GM12875 (cell line): Measurements from ENCODE around the gene WDFY3.

ENCODE experiments used
- H3K4me3 ChIP-seq: one replicate; pipeline ENCODE4 v1.5.1; 2011; ENCODE audit warnings: low read depth, low read length, control low read depth
- TF ChIP-seq, protein P1 (sequence below): IDR thresholded peaks from 2 replicates; pipeline ENCODE4 v1.5.1; 2011; ENCODE audit warnings: low read depth, mild to moderate bottlenecking, control low read depth, inconsistent platforms, low read length, moderate library complexity, borderline replicate concordance; ENCODE audit not compliant: insufficient read depth

Gene WDFY3

DNA sequence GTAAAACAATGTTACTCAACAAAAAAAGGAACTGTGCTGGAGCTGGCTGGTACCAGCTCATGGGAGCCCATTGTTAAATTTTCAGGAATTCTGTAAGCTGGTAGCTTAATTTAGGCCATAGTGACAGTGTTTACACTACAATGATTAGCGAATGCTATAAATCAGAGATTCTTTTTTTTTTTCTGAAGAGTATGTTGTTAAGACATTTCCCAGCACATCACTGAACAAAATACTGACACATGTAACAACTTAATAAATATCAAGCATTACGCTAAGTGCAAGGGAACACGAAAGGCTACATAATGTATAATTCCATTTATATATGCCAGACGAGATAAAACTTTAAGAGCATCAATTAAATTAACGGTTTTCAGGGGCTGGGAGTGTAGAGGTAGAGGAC, 4.4 kb downstream of the WDFY3 start:
- no peak overlapping the region for H3K4me3 ChIP-seq

DNA sequence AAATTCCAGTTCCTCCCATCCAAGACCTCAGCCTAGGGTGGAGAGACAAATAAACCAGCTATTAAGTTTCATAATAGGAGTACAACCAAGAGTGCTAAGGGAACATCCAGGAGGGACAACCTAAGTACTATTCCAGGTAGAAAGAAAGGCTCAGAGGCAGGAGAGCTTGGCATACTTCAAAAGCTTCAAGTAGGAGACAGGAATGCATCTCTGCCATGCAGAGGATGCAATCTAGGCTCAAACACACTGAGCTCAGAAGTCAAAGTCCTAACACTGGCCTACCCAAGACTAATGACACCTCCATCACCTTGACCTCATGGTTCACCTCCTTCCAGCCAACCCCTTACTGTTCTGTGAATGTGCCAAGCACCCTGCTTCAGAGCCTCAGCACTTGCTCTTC, 8.1 kb downstream of the WDFY3 start:
- TF ChIP-seq, protein P1, sequence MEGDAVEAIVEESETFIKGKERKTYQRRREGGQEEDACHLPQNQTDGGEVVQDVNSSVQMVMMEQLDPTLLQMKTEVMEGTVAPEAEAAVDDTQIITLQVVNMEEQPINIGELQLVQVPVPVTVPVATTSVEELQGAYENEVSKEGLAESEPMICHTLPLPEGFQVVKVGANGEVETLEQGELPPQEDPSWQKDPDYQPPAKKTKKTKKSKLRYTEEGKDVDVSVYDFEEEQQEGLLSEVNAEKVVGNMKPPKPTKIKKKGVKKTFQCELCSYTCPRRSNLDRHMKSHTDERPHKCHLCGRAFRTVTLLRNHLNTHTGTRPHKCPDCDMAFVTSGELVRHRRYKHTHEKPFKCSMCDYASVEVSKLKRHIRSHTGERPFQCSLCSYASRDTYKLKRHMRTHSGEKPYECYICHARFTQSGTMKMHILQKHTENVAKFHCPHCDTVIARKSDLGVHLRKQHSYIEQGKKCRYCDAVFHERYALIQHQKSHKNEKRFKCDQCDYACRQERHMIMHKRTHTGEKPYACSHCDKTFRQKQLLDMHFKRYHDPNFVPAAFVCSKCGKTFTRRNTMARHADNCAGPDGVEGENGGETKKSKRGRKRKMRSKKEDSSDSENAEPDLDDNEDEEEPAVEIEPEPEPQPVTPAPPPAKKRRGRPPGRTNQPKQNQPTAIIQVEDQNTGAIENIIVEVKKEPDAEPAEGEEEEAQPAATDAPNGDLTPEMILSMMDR = no peak
- H3K4me3 ChIP-seq = no peak overlapping the region

More for the DNA sequence above, 4.4 kb downstream of the WDFY3 start:
- TF ChIP-seq, protein P1 = no peak

DNA sequence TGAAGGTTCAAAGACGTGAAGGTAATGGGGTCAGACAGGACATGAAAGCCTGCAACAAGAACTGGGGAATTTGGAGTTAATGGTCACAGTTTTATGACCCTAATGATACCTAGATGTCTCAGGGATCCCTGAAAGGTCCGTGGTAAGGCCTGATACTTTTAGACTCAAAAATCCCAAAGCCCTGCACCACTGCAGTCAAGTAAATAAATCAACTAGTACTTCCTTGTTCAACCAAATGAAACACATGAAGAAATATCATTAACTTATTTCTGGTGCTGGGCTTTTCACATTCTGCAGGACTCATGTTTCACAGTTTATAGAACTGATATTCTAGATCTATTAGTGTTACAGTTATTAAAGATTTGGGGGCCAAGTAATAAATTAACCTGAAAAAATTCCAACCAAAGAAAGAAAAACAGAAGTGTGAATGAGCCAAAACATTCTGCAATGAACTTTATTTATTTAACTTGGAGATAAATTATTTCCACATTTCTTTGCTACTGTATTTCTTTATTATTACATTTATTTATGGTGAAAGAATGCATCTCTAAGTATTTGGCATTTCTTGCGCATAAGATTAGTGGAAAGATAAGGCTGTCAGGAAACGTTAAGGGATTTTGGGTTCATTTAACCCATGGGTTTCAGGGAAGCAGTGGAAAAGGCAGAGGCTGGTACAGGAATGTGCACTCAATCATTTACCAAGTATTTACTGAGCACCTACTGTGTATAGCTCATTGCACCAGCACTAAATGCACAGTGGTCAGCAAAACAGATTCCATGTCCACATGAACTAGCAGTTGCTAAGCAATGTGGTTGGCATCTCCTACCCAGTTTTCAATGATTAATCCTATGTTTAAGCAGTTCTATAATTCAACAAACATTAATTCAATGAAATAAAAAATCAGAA, 8.7 kb downstream of the WDFY3 start:
- TF ChIP-seq, protein P1 = no peak
- no peak overlapping the region for H3K4me3 ChIP-seq

DNA sequence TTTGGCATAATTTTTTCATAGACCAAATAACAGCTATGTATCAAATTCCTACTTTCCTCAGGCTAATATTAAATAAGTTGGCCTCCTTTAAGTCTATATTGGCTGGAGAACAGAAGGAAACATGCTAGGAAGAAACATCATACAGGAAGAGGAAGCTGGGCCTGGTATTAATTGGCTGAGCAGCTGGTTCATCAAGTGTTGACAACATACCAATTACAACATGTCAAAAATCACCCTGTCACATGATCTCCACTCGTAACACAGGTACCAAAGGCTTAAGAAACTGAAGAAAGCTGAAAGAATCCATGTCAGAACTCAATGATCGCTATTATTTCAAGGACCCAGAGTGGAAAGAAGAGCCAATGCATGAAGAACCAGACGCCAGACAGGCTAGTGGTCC, 10.5 kb downstream of the WDFY3 start:
- no peak overlapping the region for H3K4me3 ChIP-seq
- TF ChIP-seq, protein P1 = no peak

DNA sequence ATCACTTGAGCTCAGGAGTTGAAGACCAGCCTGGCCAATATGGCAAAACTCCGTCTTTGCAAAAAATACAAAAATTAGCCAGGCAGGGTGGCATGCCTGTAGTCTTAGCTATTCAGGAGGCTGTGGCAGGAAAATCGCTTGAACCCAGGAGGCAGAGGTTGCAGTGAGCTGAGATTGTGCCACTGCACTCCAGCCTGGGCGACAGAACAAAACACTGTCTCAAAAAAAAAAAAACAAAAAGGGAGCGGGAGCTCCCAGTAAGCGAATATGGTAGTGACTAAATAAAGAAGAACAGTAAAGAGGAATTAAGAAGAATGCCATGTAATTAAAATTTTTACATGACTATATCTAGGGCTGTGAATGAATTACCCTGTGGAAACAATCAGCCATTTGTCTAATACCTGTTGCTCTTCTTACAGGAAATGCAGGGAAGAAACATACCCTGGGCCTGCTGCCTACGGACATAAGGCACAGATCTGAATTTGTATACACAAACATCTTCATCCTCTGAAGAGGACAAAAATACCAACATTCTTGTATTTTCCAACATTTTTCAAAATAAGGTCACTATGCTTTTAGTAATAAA, 11.4 kb downstream of the WDFY3 start:
- no peak overlapping the region for H3K4me3 ChIP-seq
- TF ChIP-seq, protein P1 = no peak

DNA sequence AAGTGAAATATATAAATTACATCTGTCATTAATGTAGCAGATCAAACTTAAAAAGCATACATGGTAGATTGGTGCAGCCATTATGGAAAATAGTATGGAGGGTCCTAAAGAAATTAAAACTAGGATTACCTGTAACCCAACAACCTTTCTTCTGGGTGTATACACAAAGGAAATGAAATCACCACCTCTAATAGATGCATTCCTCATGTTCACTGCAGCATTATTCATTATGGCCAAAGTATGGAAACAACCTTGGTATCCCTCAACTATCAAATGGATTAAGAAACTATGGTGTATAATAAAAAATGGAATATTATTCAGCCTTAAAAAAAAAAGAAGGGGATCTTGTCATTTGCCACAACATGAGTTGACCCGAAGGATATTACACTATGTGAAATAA, 13.7 kb downstream of the WDFY3 start:
- TF ChIP-seq, protein P1 = no peak
- H3K4me3 ChIP-seq = no peak overlapping the region

DNA sequence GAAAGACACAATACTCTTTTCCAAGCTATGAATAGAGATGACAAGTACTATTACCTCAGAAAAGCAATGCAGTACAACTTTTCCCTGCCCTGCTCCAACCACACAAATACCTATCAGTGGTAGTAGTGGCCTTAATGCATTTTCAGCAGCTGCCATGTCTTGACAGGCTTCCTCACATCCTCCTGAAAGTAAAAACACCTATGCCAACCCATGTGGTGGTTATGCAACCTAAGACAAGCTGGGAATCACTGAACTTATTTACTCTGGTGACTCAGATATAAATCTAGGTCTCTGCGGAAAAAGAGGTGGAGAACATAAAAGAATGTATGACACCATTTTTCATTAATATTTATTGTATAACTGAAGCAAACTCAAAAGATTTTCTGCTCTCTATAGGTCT, 14.5 kb downstream of the WDFY3 start:
- TF ChIP-seq, protein P1 = no peak
- no peak overlapping the region for H3K4me3 ChIP-seq
